Stimulated activated effector memory CD8-positive, alpha-beta T cell treated with anti-CD3 and anti-CD28 coated beads, Interleukin-12 subunit alpha, Interleukin-12 subunit beta, amount 100 ng/mL, for 72 hours (primary cell): ENCODE data around the gene FBRSL1.

Source experiments
- ATAC-seq: fragments of 150-1000 bp; cut with Tn5 transposase; 2 replicates; pipeline ENCODE4 v1.10.0; 2021
- DNase-seq, 2 donors: peaks; one replicate each; pipeline ENCODE4 v3.0.0; 2021 to 2022; ENCODE audit warnings: low spot score in 2 of 2
- H3K27ac Mint-ChIP-seq: one replicate; pipeline ENCODE4 v1.8.0; 2022; ENCODE audit warnings: mild to moderate bottlenecking, mixed read lengths
- H3K36me3 Mint-ChIP-seq: one replicate; pipeline ENCODE4 v1.8.0; 2022; ENCODE audit warnings: mild to moderate bottlenecking, mixed read lengths
- H3K4me1 Mint-ChIP-seq: one replicate; pipeline ENCODE4 v1.8.0; 2022; ENCODE audit warnings: mixed read lengths
- H3K4me3 Mint-ChIP-seq: one replicate; pipeline ENCODE4 v1.8.0; 2022; ENCODE audit warnings: mild to moderate bottlenecking, mixed read lengths
- H3K9me3 Mint-ChIP-seq: one replicate; pipeline ENCODE4 v1.8.0; 2022; ENCODE audit warnings: mixed read lengths

Gene FBRSL1

DNA sequence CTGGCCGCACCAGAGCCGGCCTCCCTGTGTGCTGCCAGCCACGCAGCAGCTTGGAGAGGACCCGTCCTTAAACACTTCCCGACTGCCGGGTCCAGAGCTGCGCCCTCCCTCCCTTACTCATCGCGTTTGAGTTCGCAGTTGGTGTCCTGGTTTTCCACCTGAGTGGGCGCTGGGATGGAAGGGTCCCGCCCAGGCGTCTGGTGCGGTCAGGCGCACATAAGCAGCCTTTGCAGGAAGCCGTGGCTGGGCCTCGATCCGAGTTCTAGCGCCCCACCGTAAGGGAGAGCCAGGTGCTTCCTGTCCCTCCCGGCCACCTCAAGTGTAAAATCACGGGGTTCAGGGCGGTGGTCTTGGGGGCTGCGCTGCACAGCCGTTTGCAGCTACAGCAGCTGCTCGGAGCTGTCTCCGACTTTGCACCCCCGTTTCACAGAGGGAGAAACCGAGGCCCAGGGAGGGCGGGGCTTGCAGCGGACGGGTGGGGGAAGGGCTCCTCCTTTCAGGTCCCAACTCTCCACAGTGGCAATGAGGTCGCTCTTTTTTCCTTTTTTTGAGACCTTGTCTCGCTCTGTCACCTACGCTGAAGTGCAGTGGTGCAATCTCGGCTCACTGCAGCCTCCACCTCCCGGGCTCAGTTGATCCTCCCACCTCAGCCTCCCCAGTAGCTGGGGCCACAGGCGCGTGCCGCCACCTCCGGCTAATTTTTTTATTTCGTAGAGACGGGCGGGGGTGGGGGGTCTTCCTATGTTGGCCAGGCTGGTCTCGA, 69.1 kb downstream of the FBRSL1 start:
- H3K9me3 Mint-ChIP-seq = no peaks in the 10 kb centered on the region
- H3K36me3 Mint-ChIP-seq = peaks cover 10% of the 10 kb centered on the region
- H3K27ac Mint-ChIP-seq = no peak overlapping the region
- ATAC-seq = no peak
- H3K4me3 Mint-ChIP-seq = peak overlapping the region; percentile 66
- peak in 1 of 2 donors; percentile 51 for DNase-seq
- H3K4me1 Mint-ChIP-seq = peaks cover 15% of the 10 kb centered on the region

DNA sequence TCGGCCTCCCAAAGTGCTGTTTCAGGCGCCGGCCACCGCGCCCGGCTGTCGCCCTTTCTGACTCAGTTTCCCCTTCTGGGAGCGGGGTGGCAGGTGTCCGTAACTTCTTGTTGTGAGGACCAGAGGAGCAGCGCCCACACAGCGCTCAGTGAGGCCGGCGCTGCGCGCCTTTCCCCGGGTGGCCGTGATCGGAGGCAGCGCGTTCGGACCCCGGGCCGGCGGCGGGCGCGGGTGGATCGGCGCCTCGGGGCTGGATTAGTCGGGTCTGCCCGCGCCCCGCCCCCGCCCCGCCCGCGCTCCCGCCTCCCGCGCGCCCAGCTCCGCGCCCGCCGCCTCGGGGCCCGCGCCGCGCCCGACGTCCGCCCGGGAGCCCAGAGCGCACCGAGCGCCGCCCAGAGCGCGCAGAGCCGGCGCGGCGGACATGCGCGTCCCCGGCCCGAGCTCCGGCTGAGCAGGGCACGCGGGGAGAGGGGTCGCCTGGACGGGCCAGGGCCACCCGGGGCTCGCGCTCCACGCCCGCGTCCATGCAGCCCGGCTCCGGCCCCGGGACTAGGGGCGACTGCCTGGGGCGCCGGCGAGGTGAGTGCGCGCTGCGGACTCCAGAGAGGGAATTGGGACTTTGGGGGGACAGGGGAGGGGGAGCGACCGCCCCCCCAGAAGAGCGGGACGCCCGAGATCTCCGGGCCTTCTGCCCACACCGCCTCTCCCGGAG, 69.9 kb downstream of the FBRSL1 start:
- Mint-ChIP-seq H3K4me3 (peak overlapping the region; percentile 66), H3K36me3 (peaks cover 2% of the 10 kb centered on the region), H3K27ac (no peak overlapping the region), H3K4me1 (peaks cover 15% of the 10 kb centered on the region), H3K9me3 (no peaks in the 10 kb centered on the region)
- ATAC-seq (peak; percentile 66), DNase-seq (peak; percentile 13 to 69)

DNA sequence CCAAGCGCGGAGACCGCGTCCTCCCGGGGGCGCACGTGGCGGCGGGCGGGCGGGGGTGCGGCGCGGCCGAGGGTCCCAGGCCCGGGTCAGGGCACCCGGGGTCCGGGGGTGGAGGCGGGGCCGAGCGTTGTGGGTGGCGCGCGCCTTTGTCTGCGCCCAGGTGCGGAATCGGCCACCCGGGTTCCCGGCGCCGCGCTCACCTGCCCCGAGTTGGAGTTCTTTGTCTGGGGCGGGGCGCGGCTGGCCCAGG, 70.3 kb downstream of the FBRSL1 start:
- no peak for DNase-seq
- Mint-ChIP-seq H3K9me3 (no peaks in the 10 kb centered on the region), H3K36me3 (no peaks in the 10 kb centered on the region), H3K4me1 (peaks cover 20% of the 10 kb centered on the region), H3K27ac (no peak overlapping the region), H3K4me3 (peak overlapping the region; percentile 66)
- peak; percentile 54 for ATAC-seq

DNA sequence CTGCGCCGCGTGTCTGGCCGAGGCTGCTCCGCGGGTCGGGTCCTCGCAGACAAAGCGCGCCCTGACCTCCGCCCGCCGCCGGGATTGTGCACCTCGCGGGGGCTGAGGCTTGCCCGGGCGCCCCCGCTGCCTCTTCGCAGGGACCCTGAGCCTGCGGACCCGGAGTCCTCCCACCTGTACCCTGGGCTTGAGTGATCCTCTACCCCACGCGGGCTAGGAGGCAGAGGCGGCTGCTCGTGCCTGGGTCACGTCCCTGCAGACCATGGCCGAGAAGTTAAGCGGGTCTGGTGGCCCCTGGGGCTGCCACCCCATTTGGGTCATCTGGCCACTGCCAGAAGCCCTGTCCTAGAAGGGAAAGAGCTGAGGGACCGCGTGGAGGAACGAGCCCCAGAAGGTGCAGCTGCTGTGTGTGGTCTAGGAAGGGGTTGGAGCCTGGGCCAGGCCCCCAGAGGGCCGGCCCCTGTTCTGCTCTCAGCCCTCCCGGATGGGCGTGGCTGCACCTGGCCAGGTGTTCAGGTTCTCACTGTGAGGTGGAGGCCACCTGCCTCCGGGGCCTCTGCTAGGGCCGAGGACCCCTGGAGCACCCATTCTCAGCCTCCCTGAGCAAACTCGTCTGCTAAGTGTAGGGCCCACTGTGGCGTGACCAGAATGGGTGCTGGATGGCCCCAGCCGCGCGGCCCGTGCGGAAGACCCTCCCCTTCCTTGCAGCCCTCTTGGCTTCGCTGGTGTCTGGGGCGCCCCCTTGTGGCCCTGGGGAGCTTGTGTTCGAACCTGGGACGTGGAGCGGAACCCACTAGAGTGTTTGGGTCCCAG, 70.9 kb downstream of the FBRSL1 start:
- peak; percentile 61 to 85 for DNase-seq
- Mint-ChIP-seq H3K9me3 (no peaks in the 10 kb centered on the region), H3K4me3 (peak overlapping the region; percentile 66), H3K36me3 (no peaks in the 10 kb centered on the region), H3K4me1 (peaks cover 25% of the 10 kb centered on the region), H3K27ac (no peak overlapping the region)
- peak; percentile 60 for ATAC-seq
